ENCODE measurements around the gene NINL.

GRCh38 chr20:25579081-25579770 is 6.1 kb downstream of the NINL start:
- TF ChIP-seq CTCF (IDR thresholded peaks at IDR 0.05) (no peak), EP300 (IDR thresholded peaks at IDR 0.05) (no peak)
